HepG2 (cell line): ENCODE data around the gene ESF1. TPM values are rescaled to one million over a fixed set of nuclear protein-coding genes. Genes with fewer than 3 reads are reported as not detected.

ENCODE experiments used
- ATAC-seq: fragments of 200-7000 bp; cut with Tn5 transposase; 3 replicates; pipeline ENCODE4 v1.9.1; 2020; ENCODE audit warnings: mild to moderate bottlenecking, moderate library complexity
- BruUV-seq: library from RNA; stranded (reverse); fragments of 400-500 nt; replicated peaks from 2 replicates; lab custom pipeline; 2021; lab: Mats Ljungman, UMichigan
- CTCF ChIA-PET: fragments of 300-600 bp; formaldehyde crosslinking; extraction: SDS; loops from one replicate; lab custom pipeline; 2021; ENCODE audit warnings: low total read pairs, inconsistent platforms, low intra/inter-chr PET ratio; lab: Yijun Ruan, JAX
- POLR2A ChIA-PET: fragments of 350-600 bp; sonication (Branson Sonifier 250); formaldehyde crosslinking; loops from one replicate; lab custom pipeline; 2020; ENCODE audit warnings: antibody characterized with exemption, inconsistent platforms; lab: Yijun Ruan, JAX
- DNase-seq: peaks from one replicate; pipeline ENCODE4 v3.0.0-alpha.2; 2015; ENCODE audit warnings: low spot score
- FAIRE-seq: peaks from 3 replicates; lab custom pipeline; 2011; peaks lifted over from hg19 to GRCh38; lab: Jason Lieb, UNC
- H2AFZ ChIP-seq: one replicate; pipeline ENCODE4 v1.6.1; 2011; ENCODE audit warnings: low read length, inconsistent platforms
- H3K27ac ChIP-seq: fragments of 300-600 bp; 3 replicates; pipeline ENCODE4 v1.8.0; 2011; ENCODE audit warnings: mixed run types, mild to moderate bottlenecking, mixed read lengths, low read length, inconsistent platforms; ENCODE audit not compliant: insufficient read depth; ENCODE audit errors: extremely low read length
- H3K27me3 ChIP-seq, 2 experiments: fragments of 200-600 bp in 1 of 2; 2 replicates in 1 of 2; 3 replicates in 1 of 2; pipeline versions ENCODE4 v1.6.0 to v1.8.0; 2011; ENCODE audit warnings: low read length in 2 of 2, mild to moderate bottlenecking in 2 of 2, moderate library complexity in 2 of 2, inconsistent platforms in 1 of 2; ENCODE audit not compliant: insufficient read depth in 2 of 2, control insufficient read depth in 1 of 2
- H3K36me3 ChIP-seq, 2 experiments: fragments of 200-600 bp in 1 of 2; replicated peaks in 1 of 2; 2 replicates in 1 of 2; 3 replicates in 1 of 2; pipeline versions ENCODE4 v1.5.1 to v1.8.0; 2011; ENCODE audit warnings: low read length in 2 of 2, inconsistent platforms in 1 of 2; ENCODE audit not compliant: insufficient read depth in 2 of 2, control insufficient read depth in 1 of 2
- H3K4me1 ChIP-seq: 2 replicates; pipeline ENCODE4 v1.5.1; 2012; ENCODE audit warnings: low read length, inconsistent platforms; ENCODE audit not compliant: insufficient read depth
- H3K4me2 ChIP-seq: 2 replicates; pipeline ENCODE4 v1.6.0; 2011; ENCODE audit warnings: low read depth, low read length, inconsistent platforms
- H3K4me3 ChIP-seq, 3 experiments: fragments of 200-600 bp in 1 of 3; sonication (generic), shearing (Covaris generic) in 1 of 3; replicated peaks in 1 of 3; 2 replicates each; pipeline ENCODE4 v1.5.1; 2011 to 2016; ENCODE audit warnings: low read length in 3 of 3, inconsistent platforms in 2 of 3, low read depth in 2 of 3, mild to moderate bottlenecking in 2 of 3, control low read depth in 1 of 3, mixed read lengths in 1 of 3; ENCODE audit not compliant: insufficient read depth in 1 of 3
- H3K79me2 ChIP-seq: one replicate; pipeline ENCODE4 v1.6.1; 2011; ENCODE audit warnings: low read length, inconsistent platforms; ENCODE audit not compliant: insufficient read depth
- H3K9ac ChIP-seq: 2 replicates; pipeline ENCODE4 v1.6.0; 2011; ENCODE audit warnings: mild to moderate bottlenecking, low read depth, low read length, inconsistent platforms; ENCODE audit not compliant: insufficient read depth
- H3K9me3 ChIP-seq: 2 replicates; pipeline ENCODE4 v1.5.1; 2012; ENCODE audit warnings: mild to moderate bottlenecking, low read length
- H4K20me1 ChIP-seq: 2 replicates; pipeline ENCODE4 v1.6.0; 2011; ENCODE audit warnings: inconsistent platforms, mild to moderate bottlenecking, low read length, moderate library complexity; ENCODE audit not compliant: insufficient read depth
- DRAP1 ChIP-seq: IDR thresholded peaks from 2 replicates; pipeline ENCODE4 v1.6.1; 2016; ENCODE audit warnings: missing genetic modification reagents, missing compliant biosample characterization
- GATAD2A ChIP-seq: IDR thresholded peaks from 2 replicates; pipeline ENCODE4 v1.6.1; 2016
- JUNB ChIP-seq: sonication (generic); formaldehyde crosslinking; IDR thresholded peaks from 2 replicates; pipeline ENCODE4 v1.8.0; 2022; ENCODE audit warnings: missing genetic modification reagents, mild to moderate bottlenecking, borderline replicate concordance
- MEF2D ChIP-seq: sonication (generic); formaldehyde crosslinking; IDR thresholded peaks from 2 replicates; pipeline ENCODE4 v1.5.1; 2020; ENCODE audit warnings: mild to moderate bottlenecking, missing genetic modification reagents
- MLXIP ChIP-seq: sonication (generic); formaldehyde crosslinking; IDR thresholded peaks from 2 replicates; pipeline ENCODE4 v1.9.0; 2021; ENCODE audit warnings: missing genetic modification reagents, borderline replicate concordance
- MYNN ChIP-seq: sonication (generic); formaldehyde crosslinking; IDR thresholded peaks from 2 replicates; pipeline ENCODE4 v1.4.0; 2020; ENCODE audit warnings: mild to moderate bottlenecking, low read depth, missing genetic modification reagents
- PATZ1 ChIP-seq: sonication (generic); formaldehyde crosslinking; IDR thresholded peaks from 2 replicates; pipeline ENCODE4 v1.4.0; 2020; ENCODE audit warnings: missing genetic modification reagents
- TBX3 ChIP-seq: fragments of 450-650 bp; IDR thresholded peaks from 2 replicates; pipeline ENCODE4 v1.6.1; 2017; ENCODE audit warnings: antibody characterized with exemption, mild to moderate bottlenecking, inconsistent platforms, borderline replicate concordance
- ZFP91 ChIP-seq: sonication (generic); formaldehyde crosslinking; IDR thresholded peaks from 2 replicates; pipeline ENCODE4 v1.9.0; 2022; ENCODE audit warnings: missing genetic modification reagents, mild to moderate bottlenecking, borderline replicate concordance
- ZNF274 ChIP-seq: sonication (generic); formaldehyde crosslinking; IDR thresholded peaks from 2 replicates; pipeline ENCODE4 v1.5.1; 2020; ENCODE audit warnings: mild to moderate bottlenecking, missing genetic modification reagents
- ZNF33A ChIP-seq: sonication (generic); formaldehyde crosslinking; IDR thresholded peaks from 2 replicates; pipeline ENCODE4 v1.5.1; 2020; ENCODE audit warnings: missing genetic modification reagents, mild to moderate bottlenecking, moderate library complexity, borderline replicate concordance
- ZNF619 ChIP-seq: sonication (generic); formaldehyde crosslinking; IDR thresholded peaks from 2 replicates; pipeline ENCODE4 v1.4.0; 2020; ENCODE audit warnings: mild to moderate bottlenecking, missing genetic modification reagents
- ZNF790 ChIP-seq: sonication (generic); formaldehyde crosslinking; IDR thresholded peaks from 2 replicates; pipeline ENCODE4 v1.8.0; 2022; ENCODE audit warnings: missing genetic modification reagents, mild to moderate bottlenecking, borderline replicate concordance
- WGBS: methylation state at CpG from one replicate; pipeline ENCODE4 v1.1.6; 2017; ENCODE audit warnings: low lambda C conversion rate; 5-methylcytosine and 5-hydroxymethylcytosine counted together
- in situ Hi-C: cut with HindIII; loops from 2 replicates; pipeline ENCODE4 v1.10.0; 2017; ENCODE audit warnings: low pct_unique_long_range_greater_than_20kb; ENCODE audit not compliant: extremely low pct_ligation_motif_present
- intact Hi-C: fragments of 100-400 bp; cut with micrococcal nuclease; formaldehyde crosslinking; loops from one replicate; pipeline ENCODE4 v1.10.0; 2022; ENCODE audit not compliant: unreplicated experiment
- polyA plus RNA-seq, 8 experiments: library from polyadenylated mRNA; depleted of rRNA in 3 of 8; stranded (reverse) in 7 of 8; unstranded in 1 of 8; fragments of >200 nt; fragmentation: Illumina TruSeq in 4 of 8; extraction: Trizol in 4 of 8; gene quantifications; 2 replicates each; pipeline versions ENCODE4 v1.2.1 to v1.2.3, GENCODE V29; 2011 to 2016; ENCODE audit warnings: low read depth in 4 of 8, missing spikeins in 1 of 8, mixed read lengths in 1 of 8; ENCODE audit not compliant: insufficient read depth in 1 of 8
- total RNA-seq, 5 experiments: library from RNA; depleted of rRNA; stranded (reverse); fragments of >200 nt; fragmentation: Illumina TruSeq; extraction: Trizol; gene quantifications; 2 replicates each; pipeline ENCODE4 v1.2.3, GENCODE V29; 2016; ENCODE audit warnings: low read depth in 1 of 5

Gene ESF1
- total and polyA plus RNA-seq, 2 of the 13 experiments (the other 11 are each of a cell fraction or from before 2014, with no cell fraction given), result 7.3 to 66.9 TPM

GRCh38 chr20:13825465-13825864, 40.7 kb upstream of the ESF1 start:
- no TSS peak for BruUV-seq
- H3K4me3 ChIP-seq, result no peak overlapping the region
- no peak overlapping the region for H3K4me2 ChIP-seq
- H3K4me1 ChIP-seq, result no peaks in the 10 kb centered on the region
- no peaks in the 10 kb centered on the region for H3K36me3 ChIP-seq
- TF ChIP-seq MEF2D (CRISPR knock-in tag) (no peak), GATAD2A (CRISPR knock-in tag) (no peak), ZNF33A (CRISPR knock-in tag) (no peak), JUNB (CRISPR knock-in tag) (no peak), ZNF619 (CRISPR knock-in tag) (no peak), DRAP1 (no peak), MYNN (CRISPR knock-in tag) (no peak), MLXIP (CRISPR knock-in tag) (no peak), ZNF274 (CRISPR knock-in tag) (no peak), TBX3 (no peak), PATZ1 (CRISPR knock-in tag) (no peak), ZNF790 (CRISPR knock-in tag) (no peak), ZFP91 (CRISPR knock-in tag) (no peak)
- no peaks in the 10 kb centered on the region for H3K9me3 ChIP-seq
- H2AFZ ChIP-seq, result no peak overlapping the region
- FAIRE-seq (no peak), DNase-seq (no peak), ATAC-seq (no peak)
- in situ Hi-C loops, result no loop called here
- H3K27me3 ChIP-seq, result peaks cover 0 to 3% of the 10 kb centered on the region in 2 experiments; a peak in 1 of 5 replicates
- 63% methylated on average over 5 of the region's 5 CpGs for WGBS
- no peak overlapping the region for H3K9ac ChIP-seq
- H3K27ac ChIP-seq, result no peak overlapping the region
- CTCF ChIA-PET, result no interaction called here
- H3K79me2 ChIP-seq, result no peaks in the 10 kb centered on the region
- POLR2A ChIA-PET, result no interaction called here
- intact Hi-C loops, result no loop called here
- H4K20me1 ChIP-seq, result no peaks in the 10 kb centered on the region
